ENCODE measurements around the gene ZSWIM1. TPM values are rescaled to one million over a fixed set of nuclear protein-coding genes. Genes with fewer than 3 reads are reported as not detected.
"Not testable (repeated sequence)": the region's sequence is repeated elsewhere in the genome, so short reads cannot be mapped to it uniquely, and the experiment has no call there.

Gene ZSWIM1
- total RNA-seq, 5 donors from 2014 or later (not counting 1 experiment from before 2014, with no cell fraction given), result 8.3 to 17.2 (median 14.6) TPM

DNA sequence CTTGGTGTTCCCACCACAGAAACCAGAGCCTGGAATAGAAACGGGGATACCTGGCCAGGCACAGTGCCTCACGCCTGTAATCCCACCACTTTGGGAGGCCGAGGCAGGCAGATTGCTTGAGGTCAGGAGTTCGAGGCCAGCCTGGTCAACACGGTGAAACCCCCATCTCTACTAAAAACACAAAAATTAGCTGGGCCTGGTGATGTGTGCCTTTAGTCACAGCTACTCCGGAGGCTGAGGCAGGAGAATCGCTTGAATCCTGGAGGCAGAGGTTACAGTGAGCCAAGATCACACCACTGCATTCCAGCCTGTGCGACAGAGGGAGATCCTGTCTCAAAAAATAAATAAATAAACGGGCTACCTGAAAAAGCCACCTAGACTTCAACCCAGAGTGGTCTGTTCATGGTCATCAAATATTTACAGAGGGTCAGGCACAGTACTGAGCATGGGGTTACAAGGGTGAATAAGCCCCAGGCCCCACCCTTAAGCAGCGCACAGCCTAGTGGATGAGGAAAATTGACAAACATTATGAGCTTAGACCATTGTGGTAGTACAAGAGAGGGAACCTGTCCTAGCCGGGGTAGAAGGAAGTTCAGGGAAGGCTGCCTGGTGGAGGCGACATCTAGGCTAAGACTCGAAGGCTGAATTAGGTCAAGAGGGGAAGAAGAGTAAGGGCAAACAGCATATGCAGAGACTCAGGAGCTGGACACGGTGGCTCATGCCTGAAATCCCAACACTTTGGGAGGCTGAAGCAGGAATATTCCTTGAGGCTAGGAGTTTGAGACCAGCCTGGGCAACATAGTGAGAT lies 46.2 kb downstream of the ZSWIM1 start:
- no peaks in the 10 kb centered on the region for H3K36me3 ChIP-seq (ENCODE audit: control insufficient read depth in 2 of 2, extremely low read depth in 1 of 2, insufficient read depth in 1 of 2, low read length in 1 of 2)
- 97% methylated on average over 8 of the region's 14 CpGs for WGBS (ENCODE audit: insufficient coverage)
- H3K36me3 Mint-ChIP-seq, result no peaks in the 10 kb centered on the region
- ATAC-seq (replicated peaks in 1 of 4), result no peak
- no peaks in the 10 kb centered on the region for H3K9me3 ChIP-seq
- H3K27me3 Mint-ChIP-seq, result peaks cover 0 to 2% of the 10 kb centered on the region in 2 donors
- ChIA-PET CTCF (interaction anchor here in 1 of 2 donors (0.7 kb wide), 1 partner anchor 158 kb away, joined by 3 read pairs; no protein-coding TSS in a partner anchor), POLR2A (no interaction called here)
- H3K4me3 ChIP-seq (ENCODE audit: control insufficient read depth in 1 of 2, extremely low read depth in 1 of 2, low read length in 1 of 2), result no peak overlapping the region
- H3K27me3 ChIP-seq (replicated peaks in 1 of 2; ENCODE audit: control insufficient read depth in 2 of 2, extremely low read depth in 1 of 2, insufficient read depth in 2 of 2, low read length in 1 of 2), result peaks cover 0 to 7% of the 10 kb centered on the region in 2 experiments
- peaks cover 0 to 6% (median 5%) of the 10 kb centered on the region in 3 donors for H3K4me1 Mint-ChIP-seq
- H3K9me3 Mint-ChIP-seq, result no peaks in the 10 kb centered on the region
- H3K27ac ChIP-seq (ENCODE audit: low read length), result no peak overlapping the region
- no peak overlapping the region for H3K27ac Mint-ChIP-seq
- H3K4me3 Mint-ChIP-seq, result no peak overlapping the region
- H3K4me1 ChIP-seq (ENCODE audit: control insufficient read depth in 1 of 2, extremely low read depth in 1 of 2, insufficient read depth in 2 of 2, low read length in 2 of 2), result peaks cover 0 to 3% of the 10 kb centered on the region in 2 experiments
- no peak for DNase-seq

DNA sequence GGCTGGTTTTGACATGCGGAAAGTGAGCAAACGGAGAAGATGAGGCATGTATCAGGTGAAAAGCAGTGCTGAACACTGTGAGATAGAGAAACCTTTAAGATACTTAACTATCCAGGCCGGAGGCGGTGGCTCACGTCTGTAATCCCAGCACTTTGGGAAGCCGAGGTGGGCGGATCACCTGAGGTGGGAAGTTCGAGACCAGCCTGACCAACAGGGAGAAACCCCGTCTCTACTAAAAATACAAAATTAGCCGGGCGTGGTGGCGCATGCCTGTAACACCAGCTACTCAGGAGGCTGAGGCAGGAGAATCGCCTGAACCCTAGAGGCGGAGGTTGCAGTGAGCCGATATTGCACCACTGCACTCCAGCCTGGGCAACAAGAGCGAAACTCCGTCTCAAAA lies 50.7 kb downstream of the ZSWIM1 start:
- H3K27ac Mint-ChIP-seq, result not testable (repeated sequence)
- whole genome bisulfite sequencing (ENCODE audit: insufficient coverage), result 97% methylated on average over 12 of the region's 17 CpGs

GRCh38 chr20:45933266-45934045 lies 52.4 kb downstream of the ZSWIM1 start:
- DNase-seq (peak; percentile 16 to 73 (median 39)), ATAC-seq (replicated peaks in 1 of 4) (peak in 2 of 4 experiments; percentile 10 to 12)
- Mint-ChIP-seq H3K4me1 (peaks cover 15 to 38% (median 30%) of the 10 kb centered on the region in 3 donors), H3K9me3 (no peaks in the 10 kb centered on the region), H3K27me3 (no peaks in the 10 kb centered on the region), H3K27ac (peak overlapping the region; percentile 95 to 97), H3K36me3 (peaks cover 12% of the 10 kb centered on the region), H3K4me3 (peak overlapping the region; percentile 93 to 97 (median 97))
- H3K27me3 ChIP-seq (replicated peaks in 1 of 2; ENCODE audit: control insufficient read depth in 2 of 2, extremely low read depth in 1 of 2, insufficient read depth in 2 of 2, low read length in 1 of 2), result no peaks in the 10 kb centered on the region
- H3K4me1 ChIP-seq (ENCODE audit: control insufficient read depth in 1 of 2, extremely low read depth in 1 of 2, insufficient read depth in 2 of 2, low read length in 2 of 2), result peaks cover 5 to 32% of the 10 kb centered on the region in 2 experiments
- peak overlapping the region; percentile 99 for H3K27ac ChIP-seq (ENCODE audit: low read length)
- WGBS (ENCODE audit: insufficient coverage), result 13% methylated on average over 17 of the region's 22 CpGs
- POLR2A ChIA-PET, result interaction anchor here (0.7 to 2.4 kb wide), 4 partner anchors 37 to 1899 kb away, joined by 3 to 23 read pairs (median 3); no protein-coding TSS in a partner anchor
- peak overlapping the region; percentile 85 to 100 for H3K4me3 ChIP-seq (ENCODE audit: control insufficient read depth in 1 of 2, extremely low read depth in 1 of 2, low read length in 1 of 2)
- no peaks in the 10 kb centered on the region for H3K9me3 ChIP-seq
- CTCF ChIA-PET, result interaction anchor here (0.5 to 1.2 kb wide), 7 partner anchors 29 to 117 kb away, joined by 3 to 9 read pairs (median 3); partner anchors contain the start of genes CTSA (in 1 of the 2), NEURL2 (in 1 of the 2) and ZNF335 (in 1 of the 2)
- peaks cover 0 to 18% of the 10 kb centered on the region in 2 donors for H3K36me3 ChIP-seq (ENCODE audit: control insufficient read depth in 2 of 2, extremely low read depth in 1 of 2, insufficient read depth in 1 of 2, low read length in 1 of 2)

More for the DNA sequence above, 50.7 kb downstream of the ZSWIM1 start:
- DNase-seq; H3K4me3 Mint-ChIP-seq; ATAC-seq (replicated peaks in 1 of 4); H3K36me3 ChIP-seq (ENCODE audit: control insufficient read depth in 2 of 2, extremely low read depth in 1 of 2, insufficient read depth in 1 of 2, low read length in 1 of 2); H3K9me3 Mint-ChIP-seq; H3K4me3 ChIP-seq (ENCODE audit: control insufficient read depth in 1 of 2, extremely low read depth in 1 of 2, low read length in 1 of 2); H3K27ac ChIP-seq (ENCODE audit: low read length); H3K27me3 ChIP-seq (replicated peaks in 1 of 2; ENCODE audit: control insufficient read depth in 2 of 2, extremely low read depth in 1 of 2, insufficient read depth in 2 of 2, low read length in 1 of 2); H3K9me3 ChIP-seq; H3K27me3 Mint-ChIP-seq; CTCF ChIA-PET; H3K36me3 Mint-ChIP-seq: not testable (repeated sequence)
- H3K4me1 ChIP-seq (ENCODE audit: control insufficient read depth in 1 of 2, extremely low read depth in 1 of 2, insufficient read depth in 2 of 2, low read length in 2 of 2), result peaks cover 5 to 24% of the 10 kb centered on the region in 2 experiments
- peaks cover 0 to 21% (median 14%) of the 10 kb centered on the region in 3 donors for H3K4me1 Mint-ChIP-seq
- POLR2A ChIA-PET, result interaction anchor here in 1 of 2 donors (0.7 kb wide), 1 partner anchor 13 kb away, joined by 10 read pairs; no protein-coding TSS in a partner anchor

DNA sequence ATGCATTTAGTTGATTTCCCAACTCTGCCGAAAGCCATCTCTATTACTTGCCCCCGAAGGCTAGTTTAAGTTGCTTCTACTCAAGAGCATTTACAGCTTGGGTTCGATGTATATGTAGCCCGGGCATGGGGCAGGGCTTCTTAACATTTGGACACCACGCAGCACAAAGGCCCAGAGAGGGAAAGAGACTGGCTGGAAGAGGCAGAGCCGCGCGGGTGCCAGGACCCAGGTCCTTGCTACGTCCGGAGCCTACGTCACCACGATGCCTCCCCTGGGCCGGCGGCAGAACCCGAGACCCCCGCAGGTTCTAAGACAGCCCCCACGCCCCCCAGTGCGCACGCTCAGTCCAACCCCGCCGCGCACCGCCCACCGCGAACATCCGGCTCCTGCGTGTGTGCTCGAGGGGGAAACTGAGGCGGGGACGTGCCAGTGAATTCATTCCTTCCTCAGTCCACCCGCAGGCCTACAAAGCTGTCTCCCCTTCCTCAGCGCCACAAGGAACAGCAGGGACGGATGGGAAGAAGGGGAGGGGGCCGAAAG lies 53.1 kb downstream of the ZSWIM1 start:
- no peaks in the 10 kb centered on the region for H3K9me3 ChIP-seq
- ChIA-PET CTCF (interaction anchor here (0.5 to 1.2 kb wide), 10 partner anchors 18 to 135 kb away, joined by 3 to 15 read pairs (median 3); partner anchors contain the start of genes CTSA (in 1 of the 2), NEURL2 (in 1 of the 2) and ZNF335 (in 1 of the 2)), POLR2A (interaction anchor here (0.6 to 2.4 kb wide), 5 partner anchors 36 to 157 kb away, joined by 3 to 25 read pairs (median 4); partner anchors contain the start of gene ZSWIM1 (in 1 of the 2))
- H3K36me3 ChIP-seq (ENCODE audit: control insufficient read depth in 2 of 2, extremely low read depth in 1 of 2, insufficient read depth in 1 of 2, low read length in 1 of 2), result peaks cover 3 to 25% of the 10 kb centered on the region in 2 donors
- no peaks in the 10 kb centered on the region for H3K9me3 Mint-ChIP-seq
- peak overlapping the region; percentile 95 to 97 for H3K27ac Mint-ChIP-seq
- DNase-seq, result peak in 8 of 35 experiments; percentile 10 to 45 (median 30)
- peaks cover 14% of the 10 kb centered on the region for H3K36me3 Mint-ChIP-seq
- peak overlapping the region; percentile 93 to 97 (median 97) for H3K4me3 Mint-ChIP-seq
- peak; percentile 4 to 16 (median 8) for ATAC-seq (replicated peaks in 1 of 4)
- H3K4me1 Mint-ChIP-seq, result peaks cover 16 to 39% (median 31%) of the 10 kb centered on the region in 3 donors
- H3K4me1 ChIP-seq (ENCODE audit: control insufficient read depth in 1 of 2, extremely low read depth in 1 of 2, insufficient read depth in 2 of 2, low read length in 2 of 2), result peaks cover 5 to 32% of the 10 kb centered on the region in 2 experiments
- peak overlapping the region; percentile 99 for H3K27ac ChIP-seq (ENCODE audit: low read length)
- H3K4me3 ChIP-seq (ENCODE audit: control insufficient read depth in 1 of 2, extremely low read depth in 1 of 2, low read length in 1 of 2), result peak overlapping the region; percentile 85 to 100
- H3K27me3 Mint-ChIP-seq, result no peaks in the 10 kb centered on the region
- no peaks in the 10 kb centered on the region for H3K27me3 ChIP-seq (replicated peaks in 1 of 2; ENCODE audit: control insufficient read depth in 2 of 2, extremely low read depth in 1 of 2, insufficient read depth in 2 of 2, low read length in 1 of 2)
- 1% methylated on average over 28 of the region's 34 CpGs for WGBS (ENCODE audit: insufficient coverage)

Other genes with a start within 250 kb of the ZSWIM1 start
- not detected for gene WFDC9, start 249.9 kb upstream of the ZSWIM1 start, total RNA-seq
- gene WFDC11, start 211.0 kb upstream of the ZSWIM1 start, total RNA-seq, result not detected
- not detected for gene WFDC13, start 179.2 kb upstream of the ZSWIM1 start, total RNA-seq
- gene WFDC10B, start 176.2 kb upstream of the ZSWIM1 start, total RNA-seq, result not detected
- not detected for gene SPINT4, start 158.9 kb upstream of the ZSWIM1 start, total RNA-seq
- not detected for gene WFDC3, start 89.3 kb upstream of the ZSWIM1 start, total RNA-seq
- 10 to 100 TPM; 14.7 to 25.3 (median 20.5) TPM for gene DNTTIP1, start 89.3 kb upstream of the ZSWIM1 start, total RNA-seq
- gene UBE2C, start 68.6 kb upstream of the ZSWIM1 start, total RNA-seq, result 1 to 10 TPM in 3 of 5 donors, under 1 TPM in 2; 0.44 to 2.4 (median 1.2) TPM
- gene TNNC2, start 53.9 kb upstream of the ZSWIM1 start, total RNA-seq, result 1 to 10 TPM in 1 of 5 donors, under 1 TPM in 3, not detected in 1; 0.41 to 1.3 (median 0.70) TPM
- gene SNX21, start 47.4 kb upstream of the ZSWIM1 start, total RNA-seq, result 1 to 10 TPM; 1.1 to 3.5 (median 2.1) TPM
- gene ACOT8, start 23.8 kb upstream of the ZSWIM1 start, total RNA-seq, result 10 to 100 TPM; 20.4 to 33.9 (median 32.0) TPM
- 1 to 10 TPM; 1.4 to 7.5 (median 5.6) TPM for gene ZSWIM3, start 23.6 kb upstream of the ZSWIM1 start, total RNA-seq
- gene SPATA25, start 6.4 kb downstream of the ZSWIM1 start, total RNA-seq, result 1 to 10 TPM in 4 of 5 donors, under 1 TPM in 1; 0.68 to 4.6 (median 3.6) TPM
- 1 to 10 TPM; 3.1 to 6.9 (median 6.1) TPM for gene NEURL2, start 10.0 kb downstream of the ZSWIM1 start, total RNA-seq
- gene CTSA, start 10.1 kb downstream of the ZSWIM1 start, total RNA-seq, result 100 to 1,000 TPM in 1 of 5 donors, 10 to 100 TPM in 4; 55.5 to 101 (median 85.1) TPM
- gene PLTP, start 30.9 kb downstream of the ZSWIM1 start, total RNA-seq, result 1 to 10 TPM in 3 of 5 donors, under 1 TPM in 1, not detected in 1; 0.35 to 1.7 (median 1.4) TPM
- 10 to 100 TPM; 74.4 to 78.7 (median 74.6) TPM for gene PCIF1, start 53.5 kb downstream of the ZSWIM1 start, total RNA-seq
- 100 to 1,000 TPM in 1 of 5 donors, 10 to 100 TPM in 4; 58.6 to 106 (median 68.3) TPM for gene ZNF335, start 91.0 kb downstream of the ZSWIM1 start, total RNA-seq
- 1 to 10 TPM in 2 of 5 donors, under 1 TPM in 3; 0.15 to 3.4 (median 0.47) TPM for gene MMP9, start 127.7 kb downstream of the ZSWIM1 start, total RNA-seq
- under 1 TPM in 1 of 5 donors, not detected in 4; 0.05 TPM for gene SLC12A5, start 148.0 kb downstream of the ZSWIM1 start, total RNA-seq
- 10 to 100 TPM; 21.0 to 43.1 (median 39.7) TPM for gene NCOA5, start 208.7 kb downstream of the ZSWIM1 start, total RNA-seq
- gene CD40, start 237.1 kb downstream of the ZSWIM1 start, total RNA-seq, result 1 to 10 TPM; 1.5 to 9.6 (median 5.9) TPM

Measured in T-cell (primary cell).